BE2C (cell line): ENCODE measurements around the gene KHNYN.

Experiments
- DNase-seq: peaks from one replicate; pipeline ENCODE4 v3.0.0-alpha.2; 2020
- H3K27me3 ChIP-seq: fragments of 250-450 bp; sonication (Bioruptor Pico); 2 replicates; pipeline ENCODE4 v1.5.1; 2020; ENCODE audit warnings: mild to moderate bottlenecking
- H3K36me3 ChIP-seq: fragments of 250-450 bp; sonication (Bioruptor Pico); 2 replicates; pipeline ENCODE4 v1.5.1; 2020; ENCODE audit warnings: mild to moderate bottlenecking
- H3K4me1 ChIP-seq: fragments of 250-450 bp; sonication (Bioruptor Pico); 2 replicates; pipeline ENCODE4 v1.5.1; 2020
- H3K4me3 ChIP-seq: 2 replicates; pipeline ENCODE4 v1.5.1; 2011; ENCODE audit warnings: low read depth, low read length
- H3K9me3 ChIP-seq: fragments of 250-450 bp; sonication (Bioruptor Pico); 2 replicates; pipeline ENCODE4 v1.5.1; 2020
- TF ChIP-seq, protein P1 (sequence below): IDR thresholded peaks from 2 replicates; pipeline ENCODE4 v1.5.1; 2012; ENCODE audit warnings: mild to moderate bottlenecking, low read depth, low read length

KHNYN gene

DNA sequence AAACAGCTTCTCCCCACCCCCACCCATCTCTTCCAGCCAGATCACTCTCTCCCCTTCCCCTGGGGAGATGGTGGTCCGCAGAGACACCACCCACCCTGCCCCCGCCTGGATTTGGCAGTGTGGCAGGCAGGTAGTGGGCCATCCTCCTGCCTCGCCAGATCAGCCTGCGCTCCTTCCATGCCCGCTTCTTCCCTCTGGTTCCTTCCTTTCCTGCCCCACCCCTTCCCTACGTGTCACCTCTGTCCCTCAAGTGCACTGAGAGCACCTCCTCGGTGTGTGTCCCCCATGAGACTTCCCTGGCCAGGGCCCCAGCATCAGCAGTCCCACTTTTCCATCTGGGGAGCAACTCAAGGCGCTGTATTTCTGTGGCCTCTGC lies 30.3 kb upstream of the KHNYN start:
- peak overlapping the region; percentile 59 for H3K4me3 ChIP-seq
- H3K4me1 ChIP-seq: peaks cover 3% of the 10 kb centered on the region; the same call in 1 of the 2 replicates
- H3K9me3 ChIP-seq: no peaks in the 10 kb centered on the region
- H3K36me3 ChIP-seq: no peaks in the 10 kb centered on the region
- no peaks in the 10 kb centered on the region for H3K27me3 ChIP-seq
- TF ChIP-seq, protein P1, sequence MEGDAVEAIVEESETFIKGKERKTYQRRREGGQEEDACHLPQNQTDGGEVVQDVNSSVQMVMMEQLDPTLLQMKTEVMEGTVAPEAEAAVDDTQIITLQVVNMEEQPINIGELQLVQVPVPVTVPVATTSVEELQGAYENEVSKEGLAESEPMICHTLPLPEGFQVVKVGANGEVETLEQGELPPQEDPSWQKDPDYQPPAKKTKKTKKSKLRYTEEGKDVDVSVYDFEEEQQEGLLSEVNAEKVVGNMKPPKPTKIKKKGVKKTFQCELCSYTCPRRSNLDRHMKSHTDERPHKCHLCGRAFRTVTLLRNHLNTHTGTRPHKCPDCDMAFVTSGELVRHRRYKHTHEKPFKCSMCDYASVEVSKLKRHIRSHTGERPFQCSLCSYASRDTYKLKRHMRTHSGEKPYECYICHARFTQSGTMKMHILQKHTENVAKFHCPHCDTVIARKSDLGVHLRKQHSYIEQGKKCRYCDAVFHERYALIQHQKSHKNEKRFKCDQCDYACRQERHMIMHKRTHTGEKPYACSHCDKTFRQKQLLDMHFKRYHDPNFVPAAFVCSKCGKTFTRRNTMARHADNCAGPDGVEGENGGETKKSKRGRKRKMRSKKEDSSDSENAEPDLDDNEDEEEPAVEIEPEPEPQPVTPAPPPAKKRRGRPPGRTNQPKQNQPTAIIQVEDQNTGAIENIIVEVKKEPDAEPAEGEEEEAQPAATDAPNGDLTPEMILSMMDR: no peak
- DNase-seq: no peak

DNA sequence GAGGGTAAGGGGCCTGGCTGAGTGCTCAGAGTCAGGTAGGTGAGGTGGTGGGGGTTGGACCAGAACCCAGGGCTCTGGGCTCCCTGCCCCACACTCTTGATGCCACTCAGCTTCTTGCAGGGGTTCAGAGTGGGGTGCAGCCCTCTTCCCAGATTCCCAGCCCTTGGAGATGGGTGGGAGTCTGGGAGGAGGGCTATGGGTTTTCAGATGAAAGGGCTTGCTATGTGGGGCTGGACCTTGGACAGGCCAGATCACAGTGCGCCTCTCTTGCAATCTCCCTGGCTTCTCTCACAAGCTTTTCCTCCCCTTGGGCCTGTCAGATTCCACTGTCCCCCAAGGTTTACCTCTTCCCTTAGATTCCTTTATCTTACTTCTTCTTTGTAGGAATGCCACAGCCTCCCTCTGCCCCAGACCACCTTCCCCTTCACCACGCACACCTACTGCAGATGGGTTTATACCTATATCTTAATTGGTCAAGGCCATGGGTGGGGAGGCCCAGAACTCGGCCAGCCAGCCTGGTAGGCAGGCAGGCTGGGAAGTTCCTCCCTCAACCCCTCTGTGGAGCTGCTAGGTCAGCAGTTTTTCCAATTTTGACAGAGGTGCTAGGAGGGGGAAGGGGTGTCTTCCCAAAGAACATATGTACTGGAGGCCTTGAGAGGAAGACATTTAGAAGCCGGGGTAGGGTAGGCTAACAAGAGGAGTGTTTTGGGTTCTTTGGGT lies 29.6 kb upstream of the KHNYN start:
- H3K4me3 ChIP-seq: no peak overlapping the region
- no peaks in the 10 kb centered on the region for H3K27me3 ChIP-seq
- no peaks in the 10 kb centered on the region for H3K36me3 ChIP-seq
- H3K4me1 ChIP-seq: peaks cover 3% of the 10 kb centered on the region; the same call in 1 of the 2 replicates
- TF ChIP-seq, protein P1: no peak
- no peak for DNase-seq
- H3K9me3 ChIP-seq: no peaks in the 10 kb centered on the region

DNA sequence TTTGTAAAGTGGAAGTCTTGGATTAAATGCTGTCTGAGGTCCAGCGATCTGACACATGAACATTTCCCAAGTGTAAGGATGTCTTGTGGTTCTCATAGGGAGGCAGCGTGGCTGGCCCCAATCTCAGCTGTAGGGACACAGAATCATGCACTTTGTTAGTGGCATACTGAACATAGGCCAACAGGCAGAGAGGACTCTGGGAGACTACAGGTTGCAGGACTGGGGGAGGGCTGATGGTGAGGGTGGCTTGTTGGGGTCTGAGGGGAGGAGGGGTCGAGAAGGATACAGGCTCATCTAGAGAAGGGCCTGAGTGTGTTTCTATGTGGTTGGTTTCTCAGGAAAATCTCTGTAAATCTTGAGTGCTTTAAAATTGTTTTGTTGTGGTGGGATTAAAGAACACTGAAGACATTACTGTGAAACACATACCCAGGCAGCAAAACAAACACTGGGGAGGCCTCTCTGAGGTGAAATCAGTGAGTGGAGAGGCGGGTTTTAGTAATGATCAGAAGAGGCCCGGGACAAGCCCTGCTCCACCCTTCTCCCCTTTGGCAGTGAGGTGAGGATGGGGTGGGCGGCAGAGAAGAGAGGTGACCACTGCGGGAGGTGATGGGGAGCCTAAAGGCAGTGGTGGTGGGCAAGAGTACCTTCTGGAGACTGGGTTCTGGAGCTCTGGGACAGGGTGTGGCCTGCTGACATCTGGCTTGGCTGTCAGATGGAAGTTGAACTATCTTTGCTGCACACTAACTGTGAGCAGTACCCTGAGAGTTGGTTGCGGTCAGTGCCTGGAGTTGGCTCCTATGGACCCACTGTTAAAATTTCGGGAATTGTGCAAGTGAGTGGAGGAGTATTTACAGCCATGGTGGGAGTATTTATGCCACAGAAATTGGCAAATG lies 27.7 kb upstream of the KHNYN start:
- Histone ChIP-seq H3K4me3 (no peak overlapping the region), H3K4me1 (peaks cover 3% of the 10 kb centered on the region; the same call in 1 of the 2 replicates), H3K36me3 (no peaks in the 10 kb centered on the region), H3K9me3 (no peaks in the 10 kb centered on the region), H3K27me3 (no peaks in the 10 kb centered on the region)
- no peak for DNase-seq
- TF ChIP-seq, protein P1: no peak

DNA sequence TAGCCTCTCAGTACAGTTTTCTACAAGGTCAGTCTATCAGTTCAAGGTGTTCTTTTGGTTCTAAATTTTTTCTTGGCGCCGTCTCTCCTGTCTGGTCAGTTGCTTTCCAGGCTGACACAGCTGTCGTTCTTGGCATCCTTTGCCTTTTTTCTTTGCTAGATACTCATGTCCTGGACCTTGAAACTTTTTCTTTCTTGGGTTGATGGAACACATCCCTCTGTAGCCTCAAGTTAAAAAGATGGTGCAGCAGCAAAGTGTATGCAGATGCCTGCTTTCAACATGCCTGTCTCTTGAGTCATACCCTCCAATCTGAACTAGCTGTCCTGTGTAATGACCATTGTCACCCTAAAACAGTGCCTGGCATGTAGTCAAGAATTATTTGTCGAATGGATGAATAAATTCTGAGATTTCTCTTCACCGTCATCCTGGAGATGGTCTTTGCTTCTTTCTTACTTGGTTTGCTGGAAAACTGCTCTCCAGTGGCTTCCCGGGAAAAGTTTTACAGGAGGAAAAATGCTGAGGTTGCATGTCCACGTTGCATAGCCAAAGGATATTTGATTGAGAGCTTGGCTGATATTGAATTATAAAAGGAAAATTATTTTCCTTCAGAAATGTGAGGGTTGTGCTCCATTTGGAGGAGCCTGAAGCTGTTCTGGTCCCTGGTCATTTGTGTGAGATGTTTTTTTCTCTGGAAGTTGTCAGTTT lies 26.3 kb upstream of the KHNYN start:
- no peak for DNase-seq
- TF ChIP-seq, protein P1: no peak
- Histone ChIP-seq H3K4me3 (no peak overlapping the region), H3K27me3 (no peaks in the 10 kb centered on the region), H3K9me3 (no peaks in the 10 kb centered on the region), H3K4me1 (peaks cover 3% of the 10 kb centered on the region; the same call in 1 of the 2 replicates), H3K36me3 (no peaks in the 10 kb centered on the region)

DNA sequence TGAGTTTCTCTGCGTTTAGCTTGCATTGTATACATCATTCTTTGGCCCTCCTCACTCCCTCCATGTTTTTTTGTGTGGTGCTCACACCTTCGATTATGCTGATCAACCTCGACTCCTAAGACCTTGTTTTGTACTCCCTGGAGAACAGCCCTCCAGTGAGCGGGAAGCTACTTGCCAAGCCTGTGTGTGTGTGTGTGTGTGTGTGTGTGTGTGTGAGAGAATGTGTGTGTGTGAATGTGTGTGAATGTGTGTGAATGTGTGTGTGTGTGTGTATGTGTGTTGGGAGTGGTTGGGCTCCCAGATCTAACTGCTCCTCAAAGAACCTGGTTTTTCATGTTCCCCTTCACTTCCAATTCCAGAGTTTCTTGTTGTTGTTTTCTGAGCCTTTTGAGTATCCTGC lies 24.9 kb upstream of the KHNYN start:
- Histone ChIP-seq H3K27me3 (no peaks in the 10 kb centered on the region), H3K4me3 (no peak overlapping the region), H3K9me3 (no peaks in the 10 kb centered on the region), H3K4me1 (no peaks in the 10 kb centered on the region), H3K36me3 (no peaks in the 10 kb centered on the region)
- DNase-seq: no peak
- TF ChIP-seq, protein P1: no peak
